Pancreas (tissue), 10 donors: ENCODE results near the gene TAS2R39. TPM values are rescaled to one million over a fixed set of nuclear protein-coding genes. Genes with fewer than 3 reads are reported as not detected.
"Not testable (repeated sequence)": the region's sequence is repeated elsewhere in the genome, so short reads cannot be mapped to it uniquely, and the experiment has no call there.

Experiments
- ATAC-seq, 4 donors: fragments of 200-7000 bp; cut with Tn5 transposase; one replicate each; pipeline versions ENCODE4 v1.8.0 to v1.9.1; 2020; ENCODE audit warnings: mild to moderate bottlenecking in 4 of 4, moderate library complexity in 4 of 4
- DNase-seq, 6 donors: peaks; one replicate each; pipeline ENCODE4 v3.0.0-alpha.2; 2020
- FAIRE-seq: peaks from 2 replicates; lab custom pipeline; 2012; peaks lifted over from hg19 to GRCh38; lab: Jason Lieb, UNC
- H3K27ac ChIP-seq, 4 donors: fragments of 200-600 bp; sonication (generic); 1 replicate in 3 of 4; 2 replicates in 1 of 4; pipeline versions ENCODE4 v1.5.0 to v1.8.0; 2020
- H3K27me3 ChIP-seq, 4 donors: fragments of 200-600 bp; one replicate each; pipeline ENCODE4 v1.8.0; 2021
- H3K36me3 ChIP-seq, 3 donors: fragments of 200-600 bp; sonication (generic) in 1 of 3; one replicate each; pipeline versions ENCODE4 v1.5.0 to v1.8.0; 2020 to 2021
- H3K4me1 ChIP-seq, 3 donors: fragments of 200-600 bp; one replicate each; pipeline ENCODE4 v1.8.0; 2021
- H3K4me3 ChIP-seq, 4 donors: fragments of 200-600 bp; sonication (generic) in 2 of 4; one replicate each; pipeline versions ENCODE4 v1.5.0 to v1.8.0; 2020 to 2021
- H3K9me3 ChIP-seq, 4 donors: fragments of 200-600 bp; one replicate each; pipeline ENCODE4 v1.8.0; 2021
- WGBS, 2 donors: extraction: QIAGEN DNeasy Blood & Tissue Kit; methylation state at CpG; one replicate each; pipeline ENCODE4 v1.1.7; 2013; 5-methylcytosine and 5-hydroxymethylcytosine counted together
- intact Hi-C, 3 donors: fragments of 100-400 bp; cut with DNase I; formaldehyde crosslinking; loops; one replicate each; pipeline versions ENCODE4 v1.11.1 to v1.14.2; 2022
- polyA plus RNA-seq, 2 donors: library from polyadenylated mRNA; stranded (reverse); fragments of 200-250 nt; gene quantifications; one replicate each; pipeline ENCODE4 v1.2.3, GENCODE V29; 2013
- total RNA-seq, 6 donors: library from RNA; stranded (reverse); fragmentation: NEBNext Ultra II Directional in 4 of 6; extraction: Animal tissue kit (Norgen Biotek cat#: 25700) in 4 of 6; gene quantifications; one replicate each; pipeline versions ENCODE4 v1.2.1 to v1.2.4, GENCODE V29; 2021 to 2023
- TF ChIP-seq, protein P1 (sequence below), 4 donors: fragments of 200-600 bp; sonication (generic) in 3 of 4; IDR thresholded peaks; one replicate each; pipeline versions ENCODE4 v1.5.0 to v1.8.0; 2021; ENCODE audit warnings: antibody characterized with exemption in 4 of 4
- donor health status: healthy with polysubstance abuse.
- donor health status: DM: no; HTN: no; CAD: no; lungs with moderate emphysema.
- donor health status: DM: no; HTN: no; CAD: no.
- donor health status: control.
- donor health status: control.
- donor health status: Bipolar disorder and iron deficiency.
- donor health status: DM: yes; HTN: yes; CAD: no.
- donor health status: DM: no; HTN: no; CAD: no.
- donor health status: DM: no; HTN: no; CAD: no.
- donor health status: DM: yes; HTN: yes; CAD: no.

The TAS2R39 gene
- total and polyA plus RNA-seq, 8 donors, result not detected

DNA sequence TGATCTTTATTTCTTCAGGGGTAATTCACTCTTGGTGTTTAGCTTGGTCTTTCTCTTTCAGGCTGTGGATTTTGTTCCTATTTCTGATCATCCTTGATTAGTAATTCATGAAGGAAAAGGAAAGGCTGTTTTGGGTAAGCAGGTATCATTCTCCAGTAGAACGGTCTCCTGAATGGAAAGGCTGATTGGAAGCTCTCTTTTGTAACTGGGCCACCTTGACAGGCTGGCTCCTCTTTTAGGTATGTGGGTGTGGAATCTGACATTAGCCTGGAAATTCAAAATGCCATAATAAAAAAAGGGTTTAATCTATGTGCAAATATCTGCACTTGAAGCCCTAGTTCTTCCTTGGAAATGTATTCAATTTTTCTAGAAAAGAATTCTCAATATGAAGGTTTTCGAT, 18.9 kb downstream of the TAS2R39 start:
- Histone ChIP-seq H3K9me3 (no peaks in the 10 kb centered on the region), H3K4me3 (no peak overlapping the region), H3K27ac (no peak overlapping the region), H3K36me3 (no peaks in the 10 kb centered on the region), H3K27me3 (no peaks in the 10 kb centered on the region), H3K4me1 (no peaks in the 10 kb centered on the region)
- TF ChIP-seq, protein P1, sequence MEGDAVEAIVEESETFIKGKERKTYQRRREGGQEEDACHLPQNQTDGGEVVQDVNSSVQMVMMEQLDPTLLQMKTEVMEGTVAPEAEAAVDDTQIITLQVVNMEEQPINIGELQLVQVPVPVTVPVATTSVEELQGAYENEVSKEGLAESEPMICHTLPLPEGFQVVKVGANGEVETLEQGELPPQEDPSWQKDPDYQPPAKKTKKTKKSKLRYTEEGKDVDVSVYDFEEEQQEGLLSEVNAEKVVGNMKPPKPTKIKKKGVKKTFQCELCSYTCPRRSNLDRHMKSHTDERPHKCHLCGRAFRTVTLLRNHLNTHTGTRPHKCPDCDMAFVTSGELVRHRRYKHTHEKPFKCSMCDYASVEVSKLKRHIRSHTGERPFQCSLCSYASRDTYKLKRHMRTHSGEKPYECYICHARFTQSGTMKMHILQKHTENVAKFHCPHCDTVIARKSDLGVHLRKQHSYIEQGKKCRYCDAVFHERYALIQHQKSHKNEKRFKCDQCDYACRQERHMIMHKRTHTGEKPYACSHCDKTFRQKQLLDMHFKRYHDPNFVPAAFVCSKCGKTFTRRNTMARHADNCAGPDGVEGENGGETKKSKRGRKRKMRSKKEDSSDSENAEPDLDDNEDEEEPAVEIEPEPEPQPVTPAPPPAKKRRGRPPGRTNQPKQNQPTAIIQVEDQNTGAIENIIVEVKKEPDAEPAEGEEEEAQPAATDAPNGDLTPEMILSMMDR (IDR thresholded peaks at IDR 0.05), result no peak
- ATAC-seq, result no peak
- DNase-seq, result no peak
- FAIRE-seq, result no peak
- intact Hi-C loops, result no loop called here
- 85 to 91% methylated on average over 2 of the region's 2 CpGs for WGBS, 2 donors

DNA sequence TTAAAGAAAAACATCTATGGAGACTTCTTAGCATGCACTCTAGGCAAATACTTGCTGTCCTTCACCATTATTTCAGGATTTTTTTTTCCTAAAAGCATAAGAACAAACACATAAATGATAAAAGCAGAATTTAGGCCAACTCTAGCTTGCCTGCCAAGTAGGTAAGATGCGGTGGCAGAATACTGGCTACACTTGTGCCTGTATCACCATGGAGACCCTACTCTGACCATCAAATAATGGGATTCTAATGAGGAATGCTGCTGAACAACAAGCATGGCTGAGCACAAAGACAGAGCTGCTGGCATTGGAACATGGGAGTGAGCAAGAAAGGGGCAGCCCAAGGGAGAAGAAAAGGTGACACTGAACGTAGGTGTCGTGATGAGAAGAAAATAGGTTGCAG, 20.2 kb downstream of the TAS2R39 start:
- H3K27me3 ChIP-seq, result no peaks in the 10 kb centered on the region
- intact Hi-C loops, result no loop called here
- H3K9me3 ChIP-seq, result no peaks in the 10 kb centered on the region
- H3K36me3 ChIP-seq, result no peaks in the 10 kb centered on the region
- no peak overlapping the region for H3K4me3 ChIP-seq
- TF ChIP-seq, protein P1 (IDR thresholded peaks at IDR 0.05), result no peak
- WGBS, 2 donors, result 75 to 82% methylated on average over 3 of the region's 3 CpGs
- FAIRE-seq (no peak), ATAC-seq (peak in 1 of 4 donors; percentile 37), DNase-seq (no peak)
- H3K4me1 ChIP-seq, result no peaks in the 10 kb centered on the region
- no peak overlapping the region for H3K27ac ChIP-seq

DNA sequence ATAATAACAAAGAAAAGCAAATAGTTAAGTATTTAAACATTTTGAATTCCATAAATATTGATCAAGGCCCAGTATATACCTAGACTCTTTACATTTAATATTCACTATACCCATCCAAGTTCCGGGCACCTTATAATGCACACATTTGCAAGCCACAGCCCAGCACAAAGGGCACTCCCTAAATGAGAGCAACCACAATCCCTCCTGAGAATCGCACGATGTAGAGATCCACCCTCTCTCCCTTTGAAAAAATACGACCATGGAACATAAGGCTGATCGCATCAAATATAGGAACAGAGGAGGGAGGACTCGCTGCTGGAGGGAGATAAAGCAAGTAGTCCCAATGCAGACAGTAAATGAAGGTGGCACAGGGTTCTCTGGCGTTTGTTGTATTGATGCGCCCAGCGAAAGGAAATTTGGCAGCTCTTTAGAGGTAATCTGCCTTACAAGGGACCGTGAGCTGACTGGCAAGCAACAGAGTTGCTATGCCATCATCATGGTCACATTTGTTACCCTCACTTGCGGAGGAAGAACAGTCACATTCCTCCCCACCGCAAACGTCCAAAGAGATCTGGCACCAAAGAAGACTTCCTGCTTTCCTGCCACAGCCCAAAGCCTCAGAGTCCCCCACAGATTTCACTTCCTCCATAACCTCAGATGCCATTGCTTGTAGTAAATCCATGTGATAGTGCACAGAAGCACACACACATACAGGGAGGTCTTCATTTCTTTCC, 22.5 kb downstream of the TAS2R39 start:
- H3K27ac ChIP-seq, result no peak overlapping the region
- FAIRE-seq (no peak), DNase-seq (peak in 1 of 6 donors; percentile 45), ATAC-seq (peak in 3 of 4 donors; percentile 37 to 86 (median 81))
- TF ChIP-seq, protein P1 (IDR thresholded peaks at IDR 0.05), result no peak
- H3K4me3 ChIP-seq, result no peak overlapping the region
- no peaks in the 10 kb centered on the region for H3K27me3 ChIP-seq
- 69 to 72% methylated on average over 13 of the region's 13 CpGs for WGBS, 2 donors
- intact Hi-C loops, result no loop called here
- H3K4me1 ChIP-seq, result no peaks in the 10 kb centered on the region
- H3K9me3 ChIP-seq, result no peaks in the 10 kb centered on the region
- no peaks in the 10 kb centered on the region for H3K36me3 ChIP-seq

DNA sequence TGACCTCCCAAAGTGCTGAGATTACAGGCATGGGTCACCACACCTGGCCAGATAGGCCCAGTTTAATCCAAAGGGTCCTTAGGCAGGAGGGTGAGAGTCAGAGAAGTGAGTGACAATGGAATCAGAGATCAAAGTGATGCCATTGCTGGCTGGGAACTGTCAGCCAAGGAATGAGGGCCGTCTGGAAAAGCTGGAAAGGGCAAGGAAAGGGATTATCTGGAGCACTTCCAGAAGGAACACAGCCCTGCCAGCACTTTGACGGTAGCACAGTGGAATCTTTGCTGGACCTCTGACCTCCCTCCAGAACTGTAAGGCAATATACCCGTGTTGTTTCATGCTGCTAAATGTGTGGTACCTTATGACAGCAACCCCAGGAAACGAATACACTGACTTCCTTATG, 27.3 kb downstream of the TAS2R39 start:
- DNase-seq, result no peak
- no peaks in the 10 kb centered on the region for H3K36me3 ChIP-seq
- FAIRE-seq, result no peak
- no peaks in the 10 kb centered on the region for H3K4me1 ChIP-seq
- intact Hi-C loops, result loop anchor here (5.0 to 10.0 kb wide), 3 partner anchors 196 to 336 kb away; no protein-coding TSS in a partner anchor
- no peak overlapping the region for H3K4me3 ChIP-seq
- TF ChIP-seq, protein P1 (IDR thresholded peaks at IDR 0.05), result no peak
- no peak for ATAC-seq
- H3K27ac ChIP-seq, result no peak overlapping the region
- no peaks in the 10 kb centered on the region for H3K27me3 ChIP-seq
- H3K9me3 ChIP-seq, result no peaks in the 10 kb centered on the region
- 39 to 43% methylated on average over 4 of the region's 4 CpGs for WGBS, 2 donors

DNA sequence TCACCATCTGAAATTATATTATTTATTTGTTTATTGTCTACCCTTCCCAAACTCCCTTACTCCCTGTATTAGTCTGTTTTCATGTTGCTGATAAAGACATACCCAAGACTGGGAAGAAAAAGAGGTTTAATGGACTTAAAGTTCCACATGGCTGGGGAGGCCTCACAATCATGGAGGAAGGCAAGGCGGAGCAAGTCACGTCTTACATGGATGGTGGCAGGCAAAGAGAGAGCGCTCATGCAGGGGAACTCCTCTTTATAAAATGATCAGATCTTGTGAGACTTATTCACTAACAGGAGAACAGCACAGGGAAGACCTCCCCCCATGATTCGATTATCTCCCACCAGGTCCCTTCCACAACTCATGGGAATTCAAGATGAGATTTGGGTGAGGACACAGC, 30.3 kb downstream of the TAS2R39 start:
- intact Hi-C loops, result loop anchor here (5.0 to 10.0 kb wide), 3 partner anchors 199 to 339 kb away; no protein-coding TSS in a partner anchor

More for the DNA sequence above, 30.3 kb downstream of the TAS2R39 start:
- not testable (repeated sequence) for DNase-seq, FAIRE-seq, H3K27me3 ChIP-seq, H3K9me3 ChIP-seq, H3K36me3 ChIP-seq, H3K27ac ChIP-seq, H3K4me3 ChIP-seq, ATAC-seq, H3K4me1 ChIP-seq
- WGBS, 2 donors, result 88 to 95% methylated on average over 4 of the region's 4 CpGs
